ENCODE data around the gene HSPA13. TPM values are rescaled to one million over a fixed set of nuclear protein-coding genes. Genes with fewer than 3 reads are reported as not detected.

The HSPA13 gene
- total and polyA plus RNA-seq, 2 experiments from 2014 or later, result 17.7 to 39.0 TPM

GRCh38 chr21:14358775-14359174 is 24.2 kb downstream of the HSPA13 start:
- H3K4me1 Mint-ChIP-seq, result no peaks in the 10 kb centered on the region
- no peaks in the 10 kb centered on the region for H3K36me3 Mint-ChIP-seq (ENCODE audit: low read depth)
- no peak overlapping the region for H3K27ac Mint-ChIP-seq
- no peak for DNase-seq (ENCODE audit: low spot score)
- H3K27ac ChIP-seq (ENCODE audit: low read depth), result no peak overlapping the region
- H3F3A ChIP-seq (replicated peaks; ENCODE audit: low read depth), result no peaks in the 10 kb centered on the region
- H3K27me3 Mint-ChIP-seq (ENCODE audit: insufficient read depth, low read depth, poor library complexity), result no peaks in the 10 kb centered on the region
- no peaks in the 10 kb centered on the region for H4K20me1 ChIP-seq (replicated peaks; ENCODE audit: insufficient read depth)
- ATAC-seq, result no peak
- no peak overlapping the region for H3K4me3 ChIP-seq
- no peaks in the 10 kb centered on the region for H3K36me3 ChIP-seq (ENCODE audit: insufficient read depth)
- no peak overlapping the region for H2AFZ ChIP-seq
- no peaks in the 10 kb centered on the region for H3K9me2 ChIP-seq (ENCODE audit: insufficient read depth)
- no peaks in the 10 kb centered on the region for H3K9me3 Mint-ChIP-seq
- no peaks in the 10 kb centered on the region for H3K4me1 ChIP-seq (ENCODE audit: insufficient read depth)
- H3K27me3 ChIP-seq (ENCODE audit: insufficient read depth), result no peaks in the 10 kb centered on the region
- TF ChIP-seq JUNB (IDR thresholded peaks at IDR 0.05; ENCODE audit: unreplicated experiment), result no peak
- TF ChIP-seq, protein P1, sequence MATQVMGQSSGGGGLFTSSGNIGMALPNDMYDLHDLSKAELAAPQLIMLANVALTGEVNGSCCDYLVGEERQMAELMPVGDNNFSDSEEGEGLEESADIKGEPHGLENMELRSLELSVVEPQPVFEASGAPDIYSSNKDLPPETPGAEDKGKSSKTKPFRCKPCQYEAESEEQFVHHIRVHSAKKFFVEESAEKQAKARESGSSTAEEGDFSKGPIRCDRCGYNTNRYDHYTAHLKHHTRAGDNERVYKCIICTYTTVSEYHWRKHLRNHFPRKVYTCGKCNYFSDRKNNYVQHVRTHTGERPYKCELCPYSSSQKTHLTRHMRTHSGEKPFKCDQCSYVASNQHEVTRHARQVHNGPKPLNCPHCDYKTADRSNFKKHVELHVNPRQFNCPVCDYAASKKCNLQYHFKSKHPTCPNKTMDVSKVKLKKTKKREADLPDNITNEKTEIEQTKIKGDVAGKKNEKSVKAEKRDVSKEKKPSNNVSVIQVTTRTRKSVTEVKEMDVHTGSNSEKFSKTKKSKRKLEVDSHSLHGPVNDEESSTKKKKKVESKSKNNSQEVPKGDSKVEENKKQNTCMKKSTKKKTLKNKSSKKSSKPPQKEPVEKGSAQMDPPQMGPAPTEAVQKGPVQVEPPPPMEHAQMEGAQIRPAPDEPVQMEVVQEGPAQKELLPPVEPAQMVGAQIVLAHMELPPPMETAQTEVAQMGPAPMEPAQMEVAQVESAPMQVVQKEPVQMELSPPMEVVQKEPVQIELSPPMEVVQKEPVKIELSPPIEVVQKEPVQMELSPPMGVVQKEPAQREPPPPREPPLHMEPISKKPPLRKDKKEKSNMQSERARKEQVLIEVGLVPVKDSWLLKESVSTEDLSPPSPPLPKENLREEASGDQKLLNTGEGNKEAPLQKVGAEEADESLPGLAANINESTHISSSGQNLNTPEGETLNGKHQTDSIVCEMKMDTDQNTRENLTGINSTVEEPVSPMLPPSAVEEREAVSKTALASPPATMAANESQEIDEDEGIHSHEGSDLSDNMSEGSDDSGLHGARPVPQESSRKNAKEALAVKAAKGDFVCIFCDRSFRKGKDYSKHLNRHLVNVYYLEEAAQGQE (IDR thresholded peaks at IDR 0.05; ENCODE audit: unreplicated experiment), result no peak
- TF ChIP-seq CREB1 (CRISPR knock-in tag; IDR thresholded peaks at IDR 0.05; ENCODE audit: low read depth), result no peak
- TF ChIP-seq ZNF331 (CRISPR knock-in tag; IDR thresholded peaks at IDR 0.05; ENCODE audit: low read depth), result no peak
- no peak for TF ChIP-seq ZNF114 (CRISPR knock-in tag; IDR thresholded peaks at IDR 0.05)
- TF ChIP-seq, protein P2, sequence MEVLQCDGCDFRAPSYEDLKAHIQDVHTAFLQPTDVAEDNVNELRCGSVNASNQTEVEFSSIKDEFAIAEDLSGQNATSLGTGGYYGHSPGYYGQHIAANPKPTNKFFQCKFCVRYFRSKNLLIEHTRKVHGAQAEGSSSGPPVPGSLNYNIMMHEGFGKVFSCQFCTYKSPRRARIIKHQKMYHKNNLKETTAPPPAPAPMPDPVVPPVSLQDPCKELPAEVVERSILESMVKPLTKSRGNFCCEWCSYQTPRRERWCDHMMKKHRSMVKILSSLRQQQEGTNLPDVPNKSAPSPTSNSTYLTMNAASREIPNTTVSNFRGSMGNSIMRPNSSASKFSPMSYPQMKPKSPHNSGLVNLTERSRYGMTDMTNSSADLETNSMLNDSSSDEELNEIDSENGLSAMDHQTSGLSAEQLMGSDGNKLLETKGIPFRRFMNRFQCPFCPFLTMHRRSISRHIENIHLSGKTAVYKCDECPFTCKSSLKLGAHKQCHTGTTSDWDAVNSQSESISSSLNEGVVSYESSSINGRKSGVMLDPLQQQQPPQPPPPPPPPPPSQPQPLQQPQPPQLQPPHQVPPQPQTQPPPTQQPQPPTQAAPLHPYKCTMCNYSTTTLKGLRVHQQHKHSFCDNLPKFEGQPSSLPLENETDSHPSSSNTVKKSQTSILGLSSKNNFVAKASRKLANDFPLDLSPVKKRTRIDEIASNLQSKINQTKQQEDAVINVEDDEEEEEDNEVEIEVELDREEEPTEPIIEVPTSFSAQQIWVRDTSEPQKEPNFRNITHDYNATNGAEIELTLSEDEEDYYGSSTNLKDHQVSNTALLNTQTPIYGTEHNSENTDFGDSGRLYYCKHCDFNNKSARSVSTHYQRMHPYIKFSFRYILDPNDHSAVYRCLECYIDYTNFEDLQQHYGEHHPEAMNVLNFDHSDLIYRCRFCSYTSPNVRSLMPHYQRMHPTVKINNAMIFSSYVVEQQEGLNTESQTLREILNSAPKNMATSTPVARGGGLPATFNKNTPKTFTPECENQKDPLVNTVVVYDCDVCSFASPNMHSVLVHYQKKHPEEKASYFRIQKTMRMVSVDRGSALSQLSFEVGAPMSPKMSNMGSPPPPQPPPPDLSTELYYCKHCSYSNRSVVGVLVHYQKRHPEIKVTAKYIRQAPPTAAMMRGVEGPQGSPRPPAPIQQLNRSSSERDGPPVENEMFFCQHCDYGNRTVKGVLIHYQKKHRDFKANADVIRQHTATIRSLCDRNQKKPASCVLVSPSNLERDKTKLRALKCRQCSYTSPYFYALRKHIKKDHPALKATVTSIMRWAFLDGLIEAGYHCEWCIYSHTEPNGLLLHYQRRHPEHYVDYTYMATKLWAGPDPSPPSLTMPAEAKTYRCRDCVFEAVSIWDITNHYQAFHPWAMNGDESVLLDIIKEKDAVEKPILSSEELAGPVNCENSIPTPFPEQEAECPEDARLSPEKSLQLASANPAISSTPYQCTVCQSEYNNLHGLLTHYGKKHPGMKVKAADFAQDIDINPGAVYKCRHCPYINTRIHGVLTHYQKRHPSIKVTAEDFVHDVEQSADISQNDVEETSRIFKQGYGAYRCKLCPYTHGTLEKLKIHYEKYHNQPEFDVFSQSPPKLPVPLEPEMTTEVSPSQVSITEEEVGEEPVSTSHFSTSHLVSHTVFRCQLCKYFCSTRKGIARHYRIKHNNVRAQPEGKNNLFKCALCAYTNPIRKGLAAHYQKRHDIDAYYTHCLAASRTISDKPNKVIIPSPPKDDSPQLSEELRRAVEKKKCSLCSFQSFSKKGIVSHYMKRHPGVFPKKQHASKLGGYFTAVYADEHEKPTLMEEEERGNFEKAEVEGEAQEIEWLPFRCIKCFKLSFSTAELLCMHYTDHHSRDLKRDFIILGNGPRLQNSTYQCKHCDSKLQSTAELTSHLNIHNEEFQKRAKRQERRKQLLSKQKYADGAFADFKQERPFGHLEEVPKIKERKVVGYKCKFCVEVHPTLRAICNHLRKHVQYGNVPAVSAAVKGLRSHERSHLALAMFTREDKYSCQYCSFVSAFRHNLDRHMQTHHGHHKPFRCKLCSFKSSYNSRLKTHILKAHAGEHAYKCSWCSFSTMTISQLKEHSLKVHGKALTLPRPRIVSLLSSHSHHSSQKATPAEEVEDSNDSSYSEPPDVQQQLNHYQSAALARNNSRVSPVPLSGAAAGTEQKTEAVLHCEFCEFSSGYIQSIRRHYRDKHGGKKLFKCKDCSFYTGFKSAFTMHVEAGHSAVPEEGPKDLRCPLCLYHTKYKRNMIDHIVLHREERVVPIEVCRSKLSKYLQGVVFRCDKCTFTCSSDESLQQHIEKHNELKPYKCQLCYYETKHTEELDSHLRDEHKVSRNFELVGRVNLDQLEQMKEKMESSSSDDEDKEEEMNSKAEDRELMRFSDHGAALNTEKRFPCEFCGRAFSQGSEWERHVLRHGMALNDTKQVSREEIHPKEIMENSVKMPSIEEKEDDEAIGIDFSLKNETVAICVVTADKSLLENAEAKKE (CRISPR knock-in tag; IDR thresholded peaks at IDR 0.05), result no peak
- TF ChIP-seq NANOG (IDR thresholded peaks at IDR 0.05; ENCODE audit: borderline replicate concordance), result no peak
- TF ChIP-seq, protein P3, sequence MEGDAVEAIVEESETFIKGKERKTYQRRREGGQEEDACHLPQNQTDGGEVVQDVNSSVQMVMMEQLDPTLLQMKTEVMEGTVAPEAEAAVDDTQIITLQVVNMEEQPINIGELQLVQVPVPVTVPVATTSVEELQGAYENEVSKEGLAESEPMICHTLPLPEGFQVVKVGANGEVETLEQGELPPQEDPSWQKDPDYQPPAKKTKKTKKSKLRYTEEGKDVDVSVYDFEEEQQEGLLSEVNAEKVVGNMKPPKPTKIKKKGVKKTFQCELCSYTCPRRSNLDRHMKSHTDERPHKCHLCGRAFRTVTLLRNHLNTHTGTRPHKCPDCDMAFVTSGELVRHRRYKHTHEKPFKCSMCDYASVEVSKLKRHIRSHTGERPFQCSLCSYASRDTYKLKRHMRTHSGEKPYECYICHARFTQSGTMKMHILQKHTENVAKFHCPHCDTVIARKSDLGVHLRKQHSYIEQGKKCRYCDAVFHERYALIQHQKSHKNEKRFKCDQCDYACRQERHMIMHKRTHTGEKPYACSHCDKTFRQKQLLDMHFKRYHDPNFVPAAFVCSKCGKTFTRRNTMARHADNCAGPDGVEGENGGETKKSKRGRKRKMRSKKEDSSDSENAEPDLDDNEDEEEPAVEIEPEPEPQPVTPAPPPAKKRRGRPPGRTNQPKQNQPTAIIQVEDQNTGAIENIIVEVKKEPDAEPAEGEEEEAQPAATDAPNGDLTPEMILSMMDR (conservative IDR thresholded peaks at IDR 0.05; ENCODE audit: low read depth in 2 of 2), result no peak
- no peak for TF ChIP-seq STAT1 (IDR thresholded peaks at IDR 0.05; ENCODE audit: unreplicated experiment)
- TF ChIP-seq EZH2 (IDR thresholded peaks at IDR 0.05; ENCODE audit: low read depth, unreplicated experiment), result no peak
- no peak for TF ChIP-seq EZH2phosphoT487 (IDR thresholded peaks at IDR 0.05; ENCODE audit: unreplicated experiment)
- TF ChIP-seq, protein P4, sequence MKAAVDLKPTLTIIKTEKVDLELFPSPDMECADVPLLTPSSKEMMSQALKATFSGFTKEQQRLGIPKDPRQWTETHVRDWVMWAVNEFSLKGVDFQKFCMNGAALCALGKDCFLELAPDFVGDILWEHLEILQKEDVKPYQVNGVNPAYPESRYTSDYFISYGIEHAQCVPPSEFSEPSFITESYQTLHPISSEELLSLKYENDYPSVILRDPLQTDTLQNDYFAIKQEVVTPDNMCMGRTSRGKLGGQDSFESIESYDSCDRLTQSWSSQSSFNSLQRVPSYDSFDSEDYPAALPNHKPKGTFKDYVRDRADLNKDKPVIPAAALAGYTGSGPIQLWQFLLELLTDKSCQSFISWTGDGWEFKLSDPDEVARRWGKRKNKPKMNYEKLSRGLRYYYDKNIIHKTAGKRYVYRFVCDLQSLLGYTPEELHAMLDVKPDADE (IDR thresholded peaks at IDR 0.05), result no peak
- no peak for TF ChIP-seq POLR2AphosphoS5 (IDR thresholded peaks at IDR 0.05; ENCODE audit: low read depth)
- H3K79me2 ChIP-seq (replicated peaks; ENCODE audit: insufficient read depth), result no peaks in the 10 kb centered on the region
- H3K4me2 ChIP-seq, result no peak overlapping the region
- H3K4me3 Mint-ChIP-seq, result no peak overlapping the region
